HG02588 (cell line): Measurements from ENCODE around the gene KSR1.
"Not testable (repeated sequence)": the region's sequence is repeated elsewhere in the genome, so short reads cannot be mapped to it uniquely, and the experiment has no call there.

ENCODE experiments used
- ATAC-seq: cut with Tn5 transposase; IDR thresholded peaks from one replicate; pipeline ENCODE4 v1.9.1; 2021; ENCODE audit warnings: mild to moderate bottlenecking, moderate library complexity; ENCODE audit not compliant: unreplicated experiment

KSR1 gene

DNA sequence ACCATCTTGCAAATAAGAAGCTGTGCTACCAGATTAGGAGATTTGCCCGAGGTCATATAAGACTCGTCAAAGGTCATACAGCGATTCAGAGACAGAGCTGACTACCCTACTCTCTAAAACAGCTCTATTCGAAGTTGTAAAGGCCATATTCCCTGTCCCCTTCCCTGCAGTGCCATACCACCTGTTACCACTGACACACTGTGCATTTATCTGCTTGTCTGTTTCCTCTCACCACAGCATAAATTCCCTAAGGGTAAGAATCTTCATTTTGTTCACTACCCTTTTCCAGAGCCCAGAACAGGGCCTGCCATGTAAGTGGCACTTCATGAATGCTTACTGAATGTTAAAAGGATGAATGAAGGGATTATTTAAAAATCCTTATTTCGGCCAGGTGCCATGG, 3.4 kb upstream of the KSR1 start:
- no peak for ATAC-seq

DNA sequence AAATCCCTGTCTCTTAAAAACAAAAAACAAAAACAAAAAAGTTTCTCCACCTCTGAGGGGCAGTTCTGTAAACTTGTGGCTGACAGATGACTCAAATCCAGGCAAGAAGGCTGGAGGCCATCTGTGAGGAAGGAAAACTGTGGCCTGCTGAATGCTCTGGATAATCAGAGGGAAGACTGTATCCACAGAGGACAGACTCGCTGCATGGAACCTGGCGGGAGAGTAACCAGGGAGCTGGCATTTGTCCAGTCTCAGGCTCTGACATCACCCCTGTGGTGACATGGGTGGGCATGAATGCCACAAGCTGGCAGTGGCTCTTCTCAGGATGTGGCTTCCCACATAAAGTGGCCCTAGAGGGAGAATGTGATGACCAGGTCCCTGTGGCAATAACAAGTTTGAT, 2.8 kb upstream of the KSR1 start:
- ATAC-seq = no peak

DNA sequence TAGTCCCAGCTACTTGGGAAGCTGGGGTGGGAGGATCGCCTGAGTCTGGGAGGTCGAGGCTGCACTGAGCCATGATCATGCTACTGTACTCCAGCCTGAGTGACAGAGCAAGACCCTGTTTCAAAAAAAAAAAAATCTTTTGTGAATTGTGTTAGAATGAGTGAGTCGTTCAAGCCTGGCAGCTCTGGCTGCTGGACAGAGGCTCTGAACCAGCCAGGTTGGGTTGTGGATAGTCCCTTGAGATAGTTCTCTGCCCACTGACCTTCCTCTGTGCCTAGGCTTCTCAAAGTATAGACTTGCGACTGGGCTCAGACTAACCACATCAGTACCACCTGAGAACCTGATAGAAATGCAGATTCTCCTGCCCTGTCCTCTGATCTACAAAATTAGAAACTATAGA, 2.2 kb upstream of the KSR1 start:
- ATAC-seq = no peak

DNA sequence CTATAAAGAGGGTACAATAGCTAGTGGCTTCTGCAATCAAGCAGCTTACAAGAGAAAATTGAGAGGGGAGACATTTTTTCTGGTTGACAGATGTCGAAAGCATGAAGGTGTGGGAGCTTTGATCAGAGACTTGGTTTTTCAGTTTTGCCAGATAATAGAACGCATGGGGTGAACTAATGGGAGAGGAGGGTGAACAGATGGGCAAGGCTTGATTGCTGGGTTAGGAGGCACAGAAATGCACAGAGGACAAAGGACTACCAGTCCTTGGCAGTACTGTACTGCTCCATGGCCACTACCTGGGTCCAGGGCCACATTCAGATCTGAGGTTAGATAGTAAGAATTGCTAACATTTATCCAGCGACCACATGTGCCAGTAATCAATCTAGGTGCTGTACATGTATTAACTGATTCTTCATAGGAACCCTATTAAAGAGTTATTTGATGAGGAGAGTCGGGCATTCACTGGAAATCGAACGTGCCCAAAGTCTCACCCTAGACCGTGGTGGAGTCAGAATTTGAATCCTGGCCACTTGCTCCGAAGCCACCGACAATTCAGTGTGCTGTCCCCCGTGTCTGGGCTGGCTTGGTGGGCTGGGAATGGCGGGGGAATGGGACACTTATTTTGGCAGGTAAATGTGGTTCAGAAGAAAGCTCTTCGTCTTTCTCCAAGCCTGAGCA, 873 bp upstream of the KSR1 start:
- no peak for ATAC-seq

DNA sequence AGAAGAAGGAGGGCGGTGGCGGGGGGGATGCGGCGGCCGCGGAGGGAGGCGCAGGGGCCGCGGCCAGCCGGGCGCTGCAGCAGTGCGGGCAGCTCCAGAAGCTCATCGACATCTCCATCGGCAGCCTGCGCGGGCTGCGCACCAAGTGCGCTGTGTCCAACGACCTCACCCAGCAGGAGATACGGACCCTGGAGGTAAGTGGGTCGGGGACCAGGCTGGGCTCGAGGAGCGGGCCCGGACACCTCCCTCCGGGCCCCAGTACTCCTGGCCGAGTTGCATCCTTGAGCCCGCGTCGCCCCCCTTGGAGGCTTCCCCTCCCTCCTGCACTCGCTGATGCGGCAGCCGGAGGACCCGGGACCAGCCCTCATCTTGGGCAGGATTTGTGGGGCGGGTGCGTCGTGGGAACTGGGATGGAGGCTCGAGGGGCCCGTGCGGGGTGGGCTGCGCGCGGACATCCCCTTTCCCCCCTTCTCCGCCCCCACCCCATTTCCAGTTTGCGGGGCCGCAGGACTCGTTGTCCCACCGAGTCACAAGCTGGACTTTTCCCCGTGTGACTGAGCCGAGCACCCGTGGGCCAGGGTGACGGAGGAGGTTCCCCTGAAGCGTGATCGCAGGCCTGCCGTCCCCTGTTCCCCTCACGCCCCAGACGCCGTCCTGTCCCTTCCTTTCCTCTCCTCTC, 572 bp downstream of the KSR1 start:
- ATAC-seq = no peak

DNA sequence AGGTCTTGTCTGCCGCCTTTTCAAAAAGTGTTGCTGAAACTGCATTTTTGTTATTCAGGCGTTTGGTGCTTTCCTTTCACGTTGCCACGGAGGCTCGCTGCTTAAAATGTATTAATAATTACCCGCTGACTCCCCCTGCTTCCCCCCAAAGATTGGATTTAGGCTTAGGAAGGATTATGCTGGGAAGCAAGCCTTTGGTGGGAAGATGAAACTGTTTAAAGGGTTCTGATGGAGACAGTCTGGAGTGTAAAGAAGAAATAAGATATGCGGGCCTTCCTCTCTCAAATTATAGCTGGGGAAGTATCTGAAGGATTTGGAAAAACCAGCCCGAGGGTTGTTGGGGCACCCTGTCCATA, 1.1 kb downstream of the KSR1 start:
- ATAC-seq = no peak

DNA sequence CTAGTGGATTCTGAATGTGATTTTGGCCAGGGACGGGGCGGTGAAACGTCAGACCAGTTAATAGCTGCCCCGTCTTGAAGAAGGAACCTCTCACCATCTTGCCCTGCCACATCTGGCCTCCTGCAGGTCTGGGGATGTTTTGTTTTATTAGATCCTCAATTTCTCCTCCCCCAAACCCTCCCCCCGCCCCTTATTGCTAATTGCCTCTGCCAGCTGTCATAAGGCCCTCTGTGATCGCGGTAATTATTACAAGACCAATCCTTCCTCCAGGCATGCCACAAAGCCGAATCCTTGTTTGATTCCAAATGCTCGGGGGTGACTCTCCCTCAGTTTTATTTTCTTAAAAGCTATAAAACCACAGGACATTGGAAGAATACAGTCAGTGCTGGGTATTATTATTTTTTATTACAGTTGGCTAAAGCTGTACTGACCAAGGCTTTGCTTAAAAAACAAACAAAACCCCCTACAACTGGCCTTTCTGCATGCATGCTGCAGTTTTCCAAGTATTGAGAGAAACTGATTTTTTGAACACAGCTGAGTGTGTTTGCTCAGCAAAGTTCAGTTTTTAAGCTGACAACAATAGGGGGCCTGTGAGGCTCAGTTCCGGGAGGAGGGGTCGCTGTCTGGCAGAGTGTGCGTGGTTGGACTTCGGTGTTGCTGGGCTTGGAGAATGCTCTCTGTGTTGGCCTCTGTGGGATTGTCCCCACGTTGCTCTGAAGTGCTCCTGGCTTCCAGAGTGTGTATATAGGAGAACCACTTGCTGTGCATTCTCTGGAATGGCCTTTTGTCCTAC, 1.7 kb downstream of the KSR1 start:
- no peak for ATAC-seq

DNA sequence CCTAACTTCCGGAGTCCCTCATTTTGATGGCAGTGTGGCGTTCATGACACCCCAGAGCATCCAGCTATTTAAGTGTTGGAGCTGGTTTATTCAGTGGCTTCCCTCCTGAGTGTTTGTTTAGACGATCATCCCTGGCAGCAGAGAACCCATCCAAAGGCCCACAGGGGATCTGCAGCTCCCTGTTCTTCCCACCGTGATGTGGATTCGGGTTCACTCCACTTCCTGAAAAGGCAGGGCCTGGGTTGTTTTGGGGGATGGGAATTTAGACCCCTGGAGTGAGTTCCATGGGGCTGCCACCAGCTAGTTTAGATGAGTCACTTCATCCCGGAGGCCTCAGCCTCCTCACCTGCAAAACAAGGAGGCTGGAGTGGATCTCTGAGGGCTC, 2.3 kb downstream of the KSR1 start:
- ATAC-seq = no peak

DNA sequence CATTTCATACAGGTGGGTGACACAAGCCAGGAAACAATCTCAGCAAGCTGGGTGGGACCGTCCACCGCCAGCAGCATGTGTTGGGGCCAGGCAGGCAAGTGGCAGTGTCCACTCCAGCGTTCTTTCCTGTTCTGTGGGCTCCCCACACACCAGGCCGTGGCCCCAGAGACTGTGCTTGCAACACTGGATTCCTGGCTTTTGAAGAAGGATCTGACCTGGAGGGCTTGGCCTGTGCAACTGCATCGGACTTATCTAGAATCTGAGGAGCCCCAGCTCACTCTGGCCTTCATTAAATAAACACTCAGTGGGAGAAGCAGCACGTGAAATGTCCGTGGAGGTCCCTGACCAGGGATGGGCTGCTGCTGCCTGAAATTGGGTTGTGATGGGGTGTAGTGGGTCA, 3.2 kb downstream of the KSR1 start:
- no peak for ATAC-seq

DNA sequence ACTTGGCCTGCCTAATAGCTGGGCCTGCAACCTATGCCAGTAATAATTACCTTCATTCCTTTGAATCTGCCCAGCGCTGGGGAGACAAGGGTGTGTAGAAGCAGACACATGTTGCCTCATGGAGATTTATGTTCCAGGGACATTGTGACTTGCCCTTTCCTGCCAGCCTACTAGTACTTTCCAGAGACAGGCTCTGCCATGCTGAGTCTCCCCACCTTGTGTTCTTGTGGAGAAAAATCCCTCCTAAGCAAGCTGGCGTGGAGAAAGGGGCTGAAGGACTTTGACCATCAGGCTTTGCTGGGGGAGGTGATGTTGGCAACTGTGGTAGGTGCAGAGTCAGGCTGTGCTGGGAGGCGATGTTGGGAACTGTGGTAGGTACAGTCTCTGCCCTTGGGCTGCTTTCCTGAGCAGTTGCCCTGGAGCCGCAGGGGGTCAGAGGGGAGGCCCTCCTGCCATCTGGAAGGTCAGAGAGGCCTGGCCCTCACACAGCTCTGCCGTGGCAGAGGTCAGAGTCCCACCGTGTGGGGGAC, 4.0 kb downstream of the KSR1 start:
- no peak for ATAC-seq

DNA sequence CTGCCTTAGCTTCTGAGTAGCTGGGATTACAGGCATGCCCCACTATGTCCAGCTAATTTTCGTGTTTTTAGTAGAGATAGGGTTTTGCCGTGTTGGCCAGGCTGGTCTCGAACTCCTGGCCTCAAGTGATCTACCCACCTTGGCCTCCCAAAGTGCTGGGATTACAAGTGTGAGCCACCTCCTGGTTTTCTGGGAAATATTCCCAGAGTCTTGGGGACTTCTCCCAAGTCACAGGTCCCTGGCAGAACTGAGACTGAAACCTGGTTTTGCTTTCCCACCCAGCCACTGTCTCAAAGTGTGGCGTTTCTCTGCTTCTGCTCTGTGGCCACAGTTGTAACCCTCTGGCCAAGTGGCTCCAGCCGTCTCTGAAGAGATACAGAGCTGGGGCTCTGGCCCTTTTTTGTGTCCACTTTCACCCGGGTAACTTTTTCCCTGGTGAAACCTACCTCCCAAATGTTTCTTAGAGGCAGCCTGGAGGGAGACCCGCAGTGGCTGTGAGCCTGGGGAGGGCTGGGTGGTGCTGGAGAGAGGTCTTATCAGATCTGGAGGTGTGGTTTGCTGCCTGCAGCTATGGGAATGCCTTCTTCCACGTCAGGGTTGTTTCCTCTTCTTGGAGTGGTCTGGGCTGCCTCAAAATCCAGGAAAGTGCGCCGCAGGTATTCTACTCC, 5.1 kb downstream of the KSR1 start:
- no peak for ATAC-seq

DNA sequence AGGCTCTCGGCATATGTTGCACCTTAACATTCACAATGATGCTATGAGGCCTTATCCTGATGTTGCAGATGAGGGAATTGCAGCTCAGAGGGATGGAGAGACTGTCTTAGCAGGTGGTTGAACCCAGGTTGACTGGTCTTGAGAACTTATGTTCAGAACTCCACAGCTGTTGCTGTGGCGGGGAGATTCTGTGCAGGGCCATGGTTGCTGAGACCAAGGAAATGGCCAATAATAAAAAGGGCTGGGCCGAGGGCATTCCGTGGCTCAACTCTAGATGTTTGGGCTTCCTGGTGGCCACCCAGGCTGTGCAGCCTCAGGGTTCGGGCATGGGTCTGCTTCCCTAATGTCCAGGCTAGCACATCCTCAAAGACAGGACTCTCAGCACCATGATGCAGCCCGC, 5.9 kb downstream of the KSR1 start:
- ATAC-seq = no peak

DNA sequence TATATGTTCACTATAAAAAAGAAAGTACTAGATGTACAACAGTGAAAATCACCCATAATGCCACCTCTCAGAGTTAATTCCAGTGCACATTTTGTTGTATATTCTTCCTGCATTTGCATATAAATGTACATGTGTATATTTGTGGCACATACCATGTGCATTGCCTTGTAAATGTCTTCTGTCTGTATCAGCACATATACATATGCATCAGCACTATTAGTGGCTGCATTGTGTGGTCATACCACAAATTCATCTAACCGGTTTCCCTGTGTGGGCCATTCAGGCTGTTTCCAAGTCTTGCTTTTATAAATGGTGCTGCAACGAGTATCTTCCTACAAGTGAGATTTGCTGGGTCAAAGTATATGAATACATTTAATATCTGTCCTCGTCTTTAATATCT, 6.5 kb downstream of the KSR1 start:
- ATAC-seq = no peak

DNA sequence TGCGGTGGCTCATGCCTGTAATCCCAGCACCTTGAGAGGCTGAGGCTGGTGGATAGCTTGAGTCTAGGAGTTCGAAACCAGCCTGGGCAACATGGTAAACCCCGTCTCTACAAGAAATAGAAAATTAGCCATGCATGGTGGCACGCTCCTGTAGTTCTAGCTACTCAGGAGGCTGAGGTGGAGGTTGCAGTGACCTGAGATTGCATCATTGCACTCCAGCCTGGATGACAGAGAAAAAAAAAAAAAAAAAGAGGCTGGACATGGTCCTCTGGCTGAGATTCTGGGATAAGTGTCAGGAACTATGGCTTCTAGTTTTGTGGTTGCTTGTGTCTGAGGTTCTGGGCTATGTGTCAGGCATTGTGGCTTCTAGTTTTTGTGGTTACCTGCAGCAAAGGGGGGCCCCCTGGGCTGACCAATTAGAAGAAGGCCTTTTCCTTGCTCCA, 7.0 kb downstream of the KSR1 start:
- no peak for ATAC-seq

DNA sequence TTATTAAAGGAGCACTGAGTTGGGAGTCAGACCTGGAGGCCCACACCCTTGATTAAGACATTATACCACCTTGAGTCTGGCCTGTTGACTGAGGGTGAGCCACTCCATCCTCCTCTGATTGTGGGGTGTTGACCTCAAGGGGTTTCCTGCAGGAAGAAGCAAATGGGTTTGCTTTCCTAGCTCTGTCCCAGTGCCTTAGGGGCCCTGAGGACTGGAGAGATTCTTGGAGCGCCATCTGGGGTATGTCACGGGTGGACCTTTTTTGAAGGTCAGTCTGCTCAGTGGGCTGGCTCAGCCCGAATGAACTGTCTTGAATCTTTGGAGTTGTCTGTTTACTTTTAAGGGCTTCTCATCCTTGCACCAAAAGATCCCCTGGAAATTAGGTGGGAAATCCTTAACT, 7.8 kb downstream of the KSR1 start:
- ATAC-seq = not testable (repeated sequence)

DNA sequence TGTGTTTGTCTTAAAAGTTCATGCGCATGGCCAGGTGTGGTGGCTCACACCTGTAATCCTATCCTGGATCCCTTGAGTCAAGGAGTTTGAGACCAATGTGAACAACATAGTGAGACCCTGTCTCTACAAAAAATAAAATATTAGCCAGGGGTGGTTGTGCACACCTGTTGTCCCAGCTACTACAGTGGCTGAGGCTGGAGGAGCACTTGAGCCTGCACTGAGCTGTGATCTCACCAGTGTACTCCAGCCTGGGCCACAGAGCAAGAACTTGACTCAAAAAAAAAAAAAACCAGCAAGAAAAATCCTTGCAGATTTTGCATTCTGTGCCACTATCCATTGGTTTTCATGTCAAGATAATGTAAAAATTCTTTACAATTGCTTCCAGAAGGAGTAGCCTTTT, 8.2 kb downstream of the KSR1 start:
- no peak for ATAC-seq

DNA sequence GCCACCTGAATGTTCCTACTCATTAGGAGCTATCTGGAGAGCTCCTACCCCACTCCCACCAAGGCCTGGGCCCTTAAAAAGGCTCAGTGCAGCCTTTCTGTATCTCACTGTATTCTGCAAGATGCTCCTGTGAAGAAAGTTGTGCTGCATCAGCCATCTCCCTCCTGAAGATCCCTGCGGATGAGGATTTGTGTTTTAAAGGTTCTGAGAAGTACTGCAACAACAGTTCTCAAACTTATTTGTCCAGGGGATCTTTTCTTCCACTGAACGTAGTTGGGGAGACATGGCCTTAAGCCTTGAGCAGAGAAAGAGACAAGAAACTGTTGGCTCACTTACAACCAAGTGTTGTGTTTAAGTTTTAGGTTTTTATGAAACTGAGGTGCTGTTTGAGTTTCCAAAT, 9.6 kb downstream of the KSR1 start:
- ATAC-seq = not testable (repeated sequence)

DNA sequence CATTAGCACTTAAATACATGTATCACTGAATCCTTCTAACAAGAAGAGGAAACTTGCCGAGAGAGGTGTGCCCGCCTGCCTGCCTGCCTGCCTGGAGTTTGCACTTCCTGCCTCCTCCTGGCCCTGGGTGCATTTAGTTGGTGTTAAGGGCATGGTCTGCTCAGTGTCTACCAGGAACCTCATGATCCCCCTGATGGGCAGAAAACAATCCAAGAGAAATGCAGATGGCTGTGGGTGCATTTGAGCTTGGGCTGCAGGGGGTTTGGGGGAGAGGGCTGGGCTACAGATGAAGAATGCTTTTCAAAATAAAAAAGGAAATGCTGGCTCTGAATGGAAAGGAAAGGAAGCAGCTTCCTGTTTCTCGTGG, 10.1 kb downstream of the KSR1 start:
- ATAC-seq = peak; percentile 6

DNA sequence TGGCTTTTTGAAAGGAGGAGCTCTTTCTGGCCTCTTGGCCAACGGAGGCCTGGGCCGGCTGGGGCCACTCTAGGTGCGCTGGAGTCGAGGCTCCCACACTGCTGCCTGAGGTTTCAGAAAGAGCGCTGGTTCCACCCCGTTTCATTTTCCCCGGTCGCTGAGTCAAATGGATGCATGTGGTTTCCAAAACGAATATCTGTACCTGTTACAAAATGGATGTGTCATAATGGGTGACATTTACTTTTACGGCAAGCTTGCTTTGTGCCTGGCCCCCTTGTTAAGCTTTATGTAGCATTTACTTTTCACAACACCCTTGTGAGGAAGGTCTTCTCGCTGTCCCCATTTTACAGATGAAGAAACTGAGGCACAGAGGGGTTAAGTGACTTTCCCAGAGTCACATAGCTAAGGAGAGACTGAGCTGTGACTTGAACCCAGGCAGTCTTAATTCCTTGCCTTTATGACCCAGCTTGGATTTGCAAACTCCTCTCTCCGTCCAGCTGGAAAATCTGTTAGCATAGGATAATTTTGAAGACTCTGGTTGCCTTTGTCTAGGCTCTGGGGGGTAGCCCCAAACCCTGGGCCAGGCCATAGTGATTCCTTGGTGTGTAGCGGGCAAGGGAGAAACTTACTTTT, 10.6 kb downstream of the KSR1 start:
- ATAC-seq = peak; percentile 73

DNA sequence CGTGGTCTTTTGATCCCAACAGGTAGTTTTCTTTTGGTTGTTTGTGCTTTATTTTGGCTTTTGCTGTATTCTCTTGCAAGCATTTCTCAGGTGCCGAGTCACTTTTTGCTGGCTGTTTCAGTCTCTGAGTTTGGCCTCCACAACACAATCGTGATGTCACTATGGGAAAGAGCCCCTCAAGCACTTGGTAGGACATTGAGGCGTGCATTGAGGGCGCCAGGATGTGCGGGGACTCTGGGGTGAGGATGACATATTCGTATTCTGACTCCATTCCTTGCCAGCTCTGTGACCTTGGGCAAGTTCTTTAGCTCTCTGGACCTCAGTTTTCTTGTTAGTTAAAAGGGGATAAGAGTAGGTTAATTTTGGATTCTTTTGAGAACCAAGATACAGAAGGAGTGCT, 13.0 kb downstream of the KSR1 start:
- ATAC-seq = no peak
